HepG2 (cell line): ENCODE data around the gene MEMO1. TPM values are rescaled to one million over a fixed set of nuclear protein-coding genes. Genes with fewer than 3 reads are reported as not detected.

ENCODE experiments used
- ARID4A ChIP-seq: sonication (generic); formaldehyde crosslinking; IDR thresholded peaks from 2 replicates; pipeline ENCODE4 v1.5.0; 2020; ENCODE audit warnings: mild to moderate bottlenecking, missing genetic modification reagents, borderline replicate concordance
- BRD4 ChIP-seq: sonication (generic); formaldehyde crosslinking; IDR thresholded peaks from 2 replicates; pipeline ENCODE4 v1.4.0; 2020; ENCODE audit warnings: missing genetic modification reagents
- EP300 ChIP-seq, 3 experiments: sonication (generic) in 1 of 3; formaldehyde crosslinking in 1 of 3; IDR thresholded peaks; 2 replicates each; pipeline versions ENCODE4 v1.5.1 to v1.6.1; 2011 to 2020; ENCODE audit warnings: low read depth in 2 of 3, low read length in 2 of 3, borderline replicate concordance in 1 of 3, improper control_type of control experiment in 1 of 3, mild to moderate bottlenecking in 1 of 3, missing genetic modification reagents in 1 of 3, moderate library complexity in 1 of 3
- FLYWCH1 ChIP-seq: sonication (generic); formaldehyde crosslinking; IDR thresholded peaks from 2 replicates; pipeline ENCODE4 v1.8.1; 2023; ENCODE audit warnings: mild to moderate bottlenecking, missing genetic modification reagents
- MZF1 ChIP-seq: sonication (generic); formaldehyde crosslinking; IDR thresholded peaks from 2 replicates; pipeline ENCODE4 v1.8.1; 2023; ENCODE audit warnings: mild to moderate bottlenecking, missing genetic modification reagents, borderline replicate concordance
- SAP130 ChIP-seq: IDR thresholded peaks from 2 replicates; pipeline ENCODE4 v1.6.1; 2016; ENCODE audit warnings: low read depth
- SMARCE1 ChIP-seq: fragments of 450-650 bp; IDR thresholded peaks from 2 replicates; pipeline ENCODE4 v1.6.1; 2017; ENCODE audit warnings: borderline replicate concordance
- ZBTB26 ChIP-seq: IDR thresholded peaks from 2 replicates; pipeline ENCODE4 v1.6.1; 2016; ENCODE audit warnings: missing compliant biosample characterization, missing genetic modification reagents, borderline replicate concordance
- ZMYM2 ChIP-seq: sonication (generic); formaldehyde crosslinking; IDR thresholded peaks from 2 replicates; pipeline ENCODE4 v1.8.0; 2022; ENCODE audit warnings: mild to moderate bottlenecking, missing genetic modification reagents
- ZMYM3 ChIP-seq: sonication (generic); formaldehyde crosslinking; IDR thresholded peaks from 2 replicates; pipeline ENCODE4 v1.5.1; 2020; ENCODE audit warnings: mild to moderate bottlenecking, missing genetic modification reagents
- ZNF318 ChIP-seq: sonication (generic); formaldehyde crosslinking; IDR thresholded peaks from 2 replicates; pipeline ENCODE4 v1.4.0; 2020; ENCODE audit warnings: mild to moderate bottlenecking, missing genetic modification reagents
- ZNF343 ChIP-seq: sonication (generic); formaldehyde crosslinking; IDR thresholded peaks from 2 replicates; pipeline ENCODE4 v1.4.0; 2020; ENCODE audit warnings: mild to moderate bottlenecking, missing genetic modification reagents
- ZNF569 ChIP-seq: sonication (generic); formaldehyde crosslinking; IDR thresholded peaks from 2 replicates; pipeline ENCODE4 v1.5.0; 2020; ENCODE audit warnings: mild to moderate bottlenecking, missing genetic modification reagents, moderate library complexity, borderline replicate concordance
- ZNF761 ChIP-seq: sonication (generic); formaldehyde crosslinking; conservative IDR thresholded peaks from 2 replicates; pipeline ENCODE4 v1.4.0; 2020; ENCODE audit warnings: mild to moderate bottlenecking, missing genetic modification reagents
- ZSCAN31 ChIP-seq: sonication (generic); formaldehyde crosslinking; IDR thresholded peaks from 2 replicates; pipeline ENCODE4 v1.5.0; 2020; ENCODE audit warnings: low read depth, mild to moderate bottlenecking, missing genetic modification reagents
- polyA plus RNA-seq, 8 experiments: library from polyadenylated mRNA; depleted of rRNA in 3 of 8; stranded (reverse) in 7 of 8; unstranded in 1 of 8; fragments of >200 nt; fragmentation: Illumina TruSeq in 4 of 8; extraction: Trizol in 4 of 8; gene quantifications; 2 replicates each; pipeline versions ENCODE4 v1.2.1 to v1.2.3, GENCODE V29; 2011 to 2016; ENCODE audit warnings: low read depth in 4 of 8, missing spikeins in 1 of 8, mixed read lengths in 1 of 8; ENCODE audit not compliant: insufficient read depth in 1 of 8
- total RNA-seq, 5 experiments: library from RNA; depleted of rRNA; stranded (reverse); fragments of >200 nt; fragmentation: Illumina TruSeq; extraction: Trizol; gene quantifications; 2 replicates each; pipeline ENCODE4 v1.2.3, GENCODE V29; 2016; ENCODE audit warnings: low read depth in 1 of 5

MEMO1 gene
- total and polyA plus RNA-seq, 2 of the 13 experiments (the other 11 are each of a cell fraction or from before 2014, with no cell fraction given), result 69.8 to 81.6 TPM

- TF ChIP-seq ARID4A (peak; percentile 29; the same call in 1 of the 2 replicates), ZNF318 (CRISPR knock-in tag) (no peak), SAP130 (CRISPR knock-in tag) (peak; percentile 24; the same call in 1 of the 2 replicates), EP300 (IDR thresholded peaks at IDR 0.05; ENCODE audit: low read depth in 2 of 2, low read length in 2 of 2) (no peak), EP300 (CRISPR knock-in tag; IDR thresholded peaks at IDR 0.05; ENCODE audit: borderline replicate concordance) (no peak), MZF1 (CRISPR knock-in tag) (no peak), ZNF761 (CRISPR knock-in tag) (no peak), ZMYM3 (peak; percentile 86), BRD4 (CRISPR knock-in tag) (no peak), FLYWCH1 (CRISPR knock-in tag) (no peak), ZSCAN31 (CRISPR knock-in tag) (no peak), ZBTB26 (peak; percentile 35; the same call in 1 of the 2 replicates), ZNF343 (CRISPR knock-in tag) (no peak), SMARCE1 (no peak), ZNF569 (CRISPR knock-in tag) (no peak), ZMYM2 (CRISPR knock-in tag) (peak; percentile 69; the same call in 1 of the 2 replicates)
Observed at GRCh38 chr2:31986906-31987305, 23.9 kb downstream of the MEMO1 start (continued).
